Naive thymus-derived CD4-positive, alpha-beta T cell (primary cell): ENCODE measurements around the gene ULK1. TPM values are rescaled to one million over a fixed set of nuclear protein-coding genes. Genes with fewer than 3 reads are reported as not detected.
A peak's percentile ranks its signal among the peaks of the same experiment; 100 is the strongest.
"Not testable (repeated sequence)": the region's sequence is repeated elsewhere in the genome, so short reads cannot be mapped to it uniquely, and the experiment has no call there.

Experiments used
- ATAC-seq: fragments of 150-1000 bp; cut with Tn5 transposase; 2 replicates; pipeline ENCODE4 v1.10.0; 2021; ENCODE audit warnings: mild to moderate bottlenecking, moderate library complexity
- CTCF ChIA-PET: fragments of 350-600 bp; sonication (Branson Sonifier 250); formaldehyde crosslinking; loops from one replicate; lab custom pipeline; 2021; ENCODE audit warnings: antibody characterized with exemption; lab: Charles Lee
- POLR2A ChIA-PET: fragments of 350-600 bp; sonication (Branson Sonifier 250); formaldehyde crosslinking; loops from one replicate; lab custom pipeline; 2021; ENCODE audit warnings: antibody characterized with exemption, inconsistent platforms; lab: Charles Lee
- DNase-seq, 9 donors: peaks; one replicate each; pipeline versions ENCODE4 v3.0.0 to v3.0.0-alpha.2; 2020 to 2022; ENCODE audit warnings: mixed read lengths in 1 of 9
- H3K27ac ChIP-seq: one replicate; pipeline ENCODE4 v1.7.0; 2013; ENCODE audit warnings: mild to moderate bottlenecking, low read depth, low read length, moderate library complexity
- H3K27me3 ChIP-seq, 2 donors: one replicate each; pipeline ENCODE4 v1.7.0; 2013; ENCODE audit warnings: low read length in 2 of 2, mild to moderate bottlenecking in 2 of 2, moderate library complexity in 2 of 2; ENCODE audit not compliant: control insufficient read depth in 2 of 2, insufficient read depth in 2 of 2
- H3K36me3 ChIP-seq, 3 experiments: 1 replicate in 2 of 3; 2 replicates in 1 of 3; pipeline ENCODE4 v1.7.0; 2013; ENCODE audit warnings: low read length in 3 of 3, mild to moderate bottlenecking in 3 of 3, moderate library complexity in 1 of 3; ENCODE audit not compliant: insufficient read depth in 3 of 3, control insufficient read depth in 2 of 3
- H3K4me1 ChIP-seq, 2 donors: one replicate each; pipeline ENCODE4 v1.7.0; 2013; ENCODE audit warnings: low read length in 2 of 2, mild to moderate bottlenecking in 2 of 2, moderate library complexity in 1 of 2; ENCODE audit not compliant: control insufficient read depth in 2 of 2, insufficient read depth in 2 of 2
- H3K4me3 ChIP-seq: 2 replicates; pipeline ENCODE4 v1.7.0; 2013; ENCODE audit warnings: mild to moderate bottlenecking, low read length
- H3K9me3 ChIP-seq, 3 experiments: 1 replicate in 2 of 3; 2 replicates in 1 of 3; pipeline ENCODE4 v1.7.0; 2013; ENCODE audit warnings: low read length in 3 of 3; ENCODE audit not compliant: control insufficient read depth in 2 of 3
- H3K27ac Mint-ChIP-seq, 9 donors: one replicate each; pipeline ENCODE4 v1.8.0; 2020 to 2022; ENCODE audit warnings: mixed read lengths in 9 of 9, mild to moderate bottlenecking in 8 of 9, moderate library complexity in 5 of 9, inconsistent platforms in 2 of 9
- H3K27me3 Mint-ChIP-seq, 5 donors: one replicate each; pipeline ENCODE4 v1.8.0; 2021 to 2022; ENCODE audit warnings: mixed read lengths in 5 of 5, mild to moderate bottlenecking in 1 of 5
- H3K36me3 Mint-ChIP-seq, 5 donors: one replicate each; pipeline ENCODE4 v1.8.0; 2020 to 2022; ENCODE audit warnings: mixed read lengths in 5 of 5, mild to moderate bottlenecking in 3 of 5, inconsistent platforms in 1 of 5
- H3K4me1 Mint-ChIP-seq, 7 donors: one replicate each; pipeline ENCODE4 v1.8.0; 2020 to 2022; ENCODE audit warnings: mixed read lengths in 7 of 7, mild to moderate bottlenecking in 3 of 7, inconsistent platforms in 1 of 7
- H3K4me3 Mint-ChIP-seq, 10 donors: one replicate each; pipeline ENCODE4 v1.8.0; 2020 to 2022; ENCODE audit warnings: mild to moderate bottlenecking in 10 of 10, mixed read lengths in 10 of 10, moderate library complexity in 6 of 10, inconsistent platforms in 2 of 10
- H3K9me3 Mint-ChIP-seq, 11 donors: one replicate each; pipeline ENCODE4 v1.8.0; 2020 to 2022; ENCODE audit warnings: mixed read lengths in 11 of 11, mild to moderate bottlenecking in 4 of 11, inconsistent platforms in 1 of 11, moderate library complexity in 1 of 11
- intact Hi-C, 2 donors: fragments of 100-400 bp; cut with micrococcal nuclease; formaldehyde crosslinking; loops; one replicate each; pipeline ENCODE4 v1.15.1; 2023
- polyA plus RNA-seq, 2 donors: library from polyadenylated mRNA; unstranded; fragments of 300-500 nt; fragmentation: Illumina TruSeq; gene quantifications; one replicate each; pipeline ENCODE4 v1.2.3, GENCODE V29; 2021
- total RNA-seq, 6 experiments: library from RNA in 5 of 6; stranded (reverse) in 5 of 6; gene quantifications; 1 replicate in 5 of 6; 2 replicates in 1 of 6; pipeline ENCODE4 v1.2.3 and lab custom pipeline; 2021 to 2026

The ULK1 gene
- total and polyA plus RNA-seq, 7 experiments from 2014 or later, result 0.28 to 109 (median 36.3) TPM

GRCh38 chr12:131874972-131875371 lies 19.4 kb upstream of the ULK1 start:
- ATAC-seq, H3K4me1 ChIP-seq, H3K27me3 Mint-ChIP-seq, H3K9me3 ChIP-seq, H3K36me3 ChIP-seq, DNase-seq, H3K4me3 ChIP-seq, CTCF ChIA-PET, H3K27ac Mint-ChIP-seq, intact Hi-C loops, H3K4me3 Mint-ChIP-seq, H3K27ac ChIP-seq, H3K27me3 ChIP-seq, H3K36me3 Mint-ChIP-seq, POLR2A ChIA-PET: not testable (repeated sequence)
- Mint-ChIP-seq H3K9me3 (peaks cover 0 to 17% (median 4%) of the 10 kb centered on the region in 11 donors), H3K4me1 (peaks cover 0 to 15% (median 0%) of the 10 kb centered on the region in 7 donors)

DNA sequence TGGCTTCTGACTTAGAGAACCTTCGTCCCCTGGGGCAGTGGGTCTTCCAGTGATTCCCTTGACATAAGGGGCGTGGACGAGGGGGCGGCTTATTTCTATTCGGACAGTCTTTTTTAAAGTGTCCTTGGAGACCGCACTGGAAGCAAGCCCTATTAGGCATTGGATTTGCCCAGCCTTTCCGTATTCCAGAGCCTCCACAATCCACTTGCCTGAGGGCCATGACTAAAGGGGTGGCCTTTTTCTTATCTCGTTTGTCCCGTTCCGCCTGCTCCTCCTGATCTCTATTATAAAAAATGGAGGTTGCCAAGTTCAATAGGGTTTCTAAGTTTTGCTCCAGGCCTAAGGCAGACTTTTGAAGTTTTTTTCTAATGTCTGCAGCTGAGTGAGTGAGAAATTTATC lies 17.2 kb upstream of the ULK1 start:
- ATAC-seq, H3K27ac Mint-ChIP-seq, intact Hi-C loops, H3K27me3 Mint-ChIP-seq, H3K36me3 Mint-ChIP-seq, H3K4me1 ChIP-seq, H3K4me3 ChIP-seq, H3K9me3 ChIP-seq, POLR2A ChIA-PET, CTCF ChIA-PET, H3K36me3 ChIP-seq, H3K4me3 Mint-ChIP-seq, DNase-seq, H3K27ac ChIP-seq, H3K27me3 ChIP-seq: not testable (repeated sequence)
- Mint-ChIP-seq H3K4me1 (peaks cover 0 to 15% (median 0%) of the 10 kb centered on the region in 7 donors), H3K9me3 (peaks cover 0 to 17% (median 4%) of the 10 kb centered on the region in 11 donors)

GRCh38 chr12:131878436-131878835 lies 16.0 kb upstream of the ULK1 start:
- H3K27me3 ChIP-seq, H3K4me3 Mint-ChIP-seq, CTCF ChIA-PET, H3K27ac Mint-ChIP-seq, H3K36me3 Mint-ChIP-seq, DNase-seq, H3K4me3 ChIP-seq, intact Hi-C loops, H3K4me1 ChIP-seq, ATAC-seq, H3K27ac ChIP-seq, H3K9me3 ChIP-seq, H3K27me3 Mint-ChIP-seq, H3K36me3 ChIP-seq, POLR2A ChIA-PET: not testable (repeated sequence)
- Mint-ChIP-seq H3K9me3 (peaks cover 0 to 13% (median 3%) of the 10 kb centered on the region in 11 donors), H3K4me1 (peaks cover 0 to 18% (median 0%) of the 10 kb centered on the region in 7 donors)

DNA sequence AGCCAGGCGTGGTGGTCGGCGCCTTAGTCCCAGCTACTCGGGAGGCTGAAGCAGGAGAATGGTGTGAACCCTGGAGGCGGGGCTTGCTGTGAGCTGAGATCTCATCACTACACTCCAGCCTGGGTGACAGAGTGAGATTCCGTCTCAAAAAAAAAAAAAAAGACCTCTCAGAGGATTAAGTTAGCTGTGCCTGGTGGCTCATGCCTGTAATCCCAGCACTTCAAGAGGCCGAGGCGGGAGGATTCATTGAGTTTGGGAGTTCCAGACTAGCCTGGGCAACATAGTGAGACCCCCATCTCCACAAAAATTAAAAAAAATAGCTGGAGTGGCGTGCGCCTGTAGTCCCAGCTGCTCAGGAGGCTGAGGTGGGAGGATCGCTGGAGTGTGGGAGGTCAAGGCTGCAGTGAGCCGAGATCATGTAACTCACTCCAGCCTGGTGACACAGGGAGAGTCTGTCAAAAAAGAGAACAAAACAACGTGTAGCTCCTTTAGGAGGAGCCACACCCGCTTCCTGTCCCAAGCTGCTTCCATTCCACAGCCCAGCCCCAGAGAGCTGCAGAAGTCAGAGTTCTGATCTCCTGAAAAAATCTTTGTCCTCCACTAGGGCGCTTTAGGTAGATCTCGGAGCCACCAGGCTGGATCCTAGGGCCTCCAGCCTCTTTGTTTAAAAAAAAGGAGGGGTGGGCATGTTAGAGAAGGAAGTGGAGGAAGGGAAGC lies 11.5 kb upstream of the ULK1 start:
- Mint-ChIP-seq H3K9me3 (peaks cover 0 to 9% (median 6%) of the 10 kb centered on the region in 11 donors), H3K27ac (no peak overlapping the region), H3K4me1 (peaks cover 0 to 15% (median 0%) of the 10 kb centered on the region in 7 donors), H3K27me3 (peaks cover 0 to 4% (median 0%) of the 10 kb centered on the region in 5 donors), H3K36me3 (peaks cover 0 to 4% (median 0%) of the 10 kb centered on the region in 5 donors), H3K4me3 (no peak overlapping the region)
- Histone ChIP-seq H3K9me3 (peaks cover 0 to 7% (median 0%) of the 10 kb centered on the region in 3 experiments), H3K4me1 (no peaks in the 10 kb centered on the region), H3K27ac (no peak overlapping the region), H3K36me3 (no peaks in the 10 kb centered on the region), H3K27me3 (no peaks in the 10 kb centered on the region), H3K4me3 (no peak overlapping the region)
- ATAC-seq, result peak; percentile 61
- intact Hi-C loops, result no loop called here
- CTCF ChIA-PET, result no interaction called here
- no peak for DNase-seq
- POLR2A ChIA-PET, result no interaction called here

DNA sequence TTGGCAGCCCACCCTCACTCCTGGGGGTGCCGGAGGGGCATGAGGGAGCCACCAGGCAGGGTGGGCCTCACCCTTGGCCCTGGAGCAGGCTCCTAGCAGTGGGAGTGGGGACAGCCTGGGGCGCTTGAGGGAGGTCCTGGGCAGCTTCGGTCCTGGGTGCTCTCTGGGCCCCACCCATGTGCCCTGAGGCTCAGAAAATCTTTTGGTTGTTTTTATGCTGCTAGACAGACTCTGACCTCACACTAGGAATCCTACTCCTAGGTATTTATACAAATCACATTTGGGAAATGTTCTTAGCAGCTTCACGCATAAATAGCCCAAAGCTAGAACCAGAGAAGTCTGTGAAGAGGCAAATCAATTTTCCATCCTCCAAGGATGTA lies 10.9 kb upstream of the ULK1 start:
- CTCF ChIA-PET, result no interaction called here

DNA sequence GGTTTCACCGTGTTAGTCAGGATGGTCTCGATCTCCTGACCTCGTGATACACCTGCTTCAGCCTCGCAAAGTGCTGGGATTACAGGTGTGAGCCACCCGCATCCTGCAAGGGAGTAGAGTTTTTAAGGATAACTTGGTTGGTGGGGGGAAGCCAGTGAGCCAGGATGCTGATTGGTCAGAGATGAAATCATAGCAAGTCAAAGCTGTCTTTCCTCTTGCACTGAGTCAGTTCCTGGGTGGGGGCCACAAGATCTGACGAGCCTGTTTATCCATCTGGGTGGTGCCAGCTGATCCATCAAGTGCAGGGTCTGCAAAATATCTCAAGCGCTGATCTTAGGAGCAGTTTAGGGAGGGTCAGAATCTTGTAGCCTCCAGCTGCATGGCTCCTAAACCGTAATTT lies 9.3 kb upstream of the ULK1 start:
- not testable (repeated sequence) for H3K36me3 Mint-ChIP-seq

More for the DNA sequence above, 10.9 kb upstream of the ULK1 start:
- Mint-ChIP-seq H3K4me3 (no peak overlapping the region), H3K9me3 (peaks cover 0 to 9% (median 6%) of the 10 kb centered on the region in 11 donors), H3K27me3 (peaks cover 0 to 4% (median 0%) of the 10 kb centered on the region in 5 donors), H3K36me3 (peaks cover 0 to 4% (median 0%) of the 10 kb centered on the region in 5 donors), H3K27ac (no peak overlapping the region), H3K4me1 (peaks cover 0 to 15% (median 0%) of the 10 kb centered on the region in 7 donors)
- POLR2A ChIA-PET, result no interaction called here
- Histone ChIP-seq H3K27me3 (no peaks in the 10 kb centered on the region), H3K36me3 (no peaks in the 10 kb centered on the region), H3K4me3 (no peak overlapping the region), H3K27ac (no peak overlapping the region), H3K4me1 (no peaks in the 10 kb centered on the region), H3K9me3 (peaks cover 0 to 7% (median 0%) of the 10 kb centered on the region in 3 experiments)
- intact Hi-C loops, result no loop called here
- DNase-seq (no peak), ATAC-seq (no peak)

More for the DNA sequence above, 9.3 kb upstream of the ULK1 start:
- H3K4me3 ChIP-seq, intact Hi-C loops, H3K27me3 Mint-ChIP-seq, H3K4me1 Mint-ChIP-seq, H3K9me3 Mint-ChIP-seq, CTCF ChIA-PET, H3K27ac Mint-ChIP-seq, DNase-seq, H3K27ac ChIP-seq, H3K27me3 ChIP-seq, H3K4me3 Mint-ChIP-seq, H3K9me3 ChIP-seq, POLR2A ChIA-PET, ATAC-seq, H3K4me1 ChIP-seq, H3K36me3 ChIP-seq: not testable (repeated sequence)
